ENCODE results near the gene SLC27A5. TPM values are rescaled to one million over a fixed set of nuclear protein-coding genes. Genes with fewer than 3 reads are reported as not detected.

The SLC27A5 gene
- total and polyA plus RNA-seq, 2 of the 13 experiments (the other 11 are each of a cell fraction or from before 2014, with no cell fraction given) = 30.3 to 40.2 TPM

DNA sequence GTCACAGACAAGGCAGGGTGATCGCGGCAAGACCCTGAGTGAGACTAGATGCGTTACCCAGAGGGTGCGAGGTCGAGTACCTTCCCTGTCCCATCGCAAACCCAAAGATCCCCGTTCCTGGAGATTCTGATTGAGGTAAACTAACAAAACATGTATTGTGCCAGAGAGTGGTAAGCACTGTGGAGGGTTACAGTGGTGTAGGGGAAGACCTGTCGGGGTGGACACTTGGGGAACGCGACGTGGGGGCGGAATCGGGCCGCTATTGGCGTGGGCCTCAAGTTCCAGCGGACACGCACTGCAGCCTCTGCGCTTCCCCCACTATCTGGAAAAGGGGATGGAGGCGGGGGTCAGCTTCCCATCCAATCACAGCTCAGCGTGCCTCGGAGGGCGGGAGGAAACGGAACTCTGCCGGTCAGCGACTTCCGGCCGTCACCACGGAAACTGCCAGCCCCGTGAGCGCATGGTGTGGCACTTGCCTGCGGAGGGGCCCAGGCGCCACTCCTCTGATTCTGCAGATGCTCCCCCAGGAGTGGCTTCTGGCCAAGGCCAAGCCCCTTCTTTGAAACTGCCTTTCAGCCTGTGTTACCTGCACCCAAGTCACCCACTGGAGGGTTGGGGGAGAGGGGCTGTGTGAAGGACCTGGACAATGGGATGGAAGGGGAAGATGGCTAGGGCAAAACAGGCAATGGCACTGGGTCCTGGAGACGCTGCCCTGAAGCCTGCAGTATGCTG lies 47.6 kb upstream of the SLC27A5 start (continued):
- TF ChIP-seq, protein P1, sequence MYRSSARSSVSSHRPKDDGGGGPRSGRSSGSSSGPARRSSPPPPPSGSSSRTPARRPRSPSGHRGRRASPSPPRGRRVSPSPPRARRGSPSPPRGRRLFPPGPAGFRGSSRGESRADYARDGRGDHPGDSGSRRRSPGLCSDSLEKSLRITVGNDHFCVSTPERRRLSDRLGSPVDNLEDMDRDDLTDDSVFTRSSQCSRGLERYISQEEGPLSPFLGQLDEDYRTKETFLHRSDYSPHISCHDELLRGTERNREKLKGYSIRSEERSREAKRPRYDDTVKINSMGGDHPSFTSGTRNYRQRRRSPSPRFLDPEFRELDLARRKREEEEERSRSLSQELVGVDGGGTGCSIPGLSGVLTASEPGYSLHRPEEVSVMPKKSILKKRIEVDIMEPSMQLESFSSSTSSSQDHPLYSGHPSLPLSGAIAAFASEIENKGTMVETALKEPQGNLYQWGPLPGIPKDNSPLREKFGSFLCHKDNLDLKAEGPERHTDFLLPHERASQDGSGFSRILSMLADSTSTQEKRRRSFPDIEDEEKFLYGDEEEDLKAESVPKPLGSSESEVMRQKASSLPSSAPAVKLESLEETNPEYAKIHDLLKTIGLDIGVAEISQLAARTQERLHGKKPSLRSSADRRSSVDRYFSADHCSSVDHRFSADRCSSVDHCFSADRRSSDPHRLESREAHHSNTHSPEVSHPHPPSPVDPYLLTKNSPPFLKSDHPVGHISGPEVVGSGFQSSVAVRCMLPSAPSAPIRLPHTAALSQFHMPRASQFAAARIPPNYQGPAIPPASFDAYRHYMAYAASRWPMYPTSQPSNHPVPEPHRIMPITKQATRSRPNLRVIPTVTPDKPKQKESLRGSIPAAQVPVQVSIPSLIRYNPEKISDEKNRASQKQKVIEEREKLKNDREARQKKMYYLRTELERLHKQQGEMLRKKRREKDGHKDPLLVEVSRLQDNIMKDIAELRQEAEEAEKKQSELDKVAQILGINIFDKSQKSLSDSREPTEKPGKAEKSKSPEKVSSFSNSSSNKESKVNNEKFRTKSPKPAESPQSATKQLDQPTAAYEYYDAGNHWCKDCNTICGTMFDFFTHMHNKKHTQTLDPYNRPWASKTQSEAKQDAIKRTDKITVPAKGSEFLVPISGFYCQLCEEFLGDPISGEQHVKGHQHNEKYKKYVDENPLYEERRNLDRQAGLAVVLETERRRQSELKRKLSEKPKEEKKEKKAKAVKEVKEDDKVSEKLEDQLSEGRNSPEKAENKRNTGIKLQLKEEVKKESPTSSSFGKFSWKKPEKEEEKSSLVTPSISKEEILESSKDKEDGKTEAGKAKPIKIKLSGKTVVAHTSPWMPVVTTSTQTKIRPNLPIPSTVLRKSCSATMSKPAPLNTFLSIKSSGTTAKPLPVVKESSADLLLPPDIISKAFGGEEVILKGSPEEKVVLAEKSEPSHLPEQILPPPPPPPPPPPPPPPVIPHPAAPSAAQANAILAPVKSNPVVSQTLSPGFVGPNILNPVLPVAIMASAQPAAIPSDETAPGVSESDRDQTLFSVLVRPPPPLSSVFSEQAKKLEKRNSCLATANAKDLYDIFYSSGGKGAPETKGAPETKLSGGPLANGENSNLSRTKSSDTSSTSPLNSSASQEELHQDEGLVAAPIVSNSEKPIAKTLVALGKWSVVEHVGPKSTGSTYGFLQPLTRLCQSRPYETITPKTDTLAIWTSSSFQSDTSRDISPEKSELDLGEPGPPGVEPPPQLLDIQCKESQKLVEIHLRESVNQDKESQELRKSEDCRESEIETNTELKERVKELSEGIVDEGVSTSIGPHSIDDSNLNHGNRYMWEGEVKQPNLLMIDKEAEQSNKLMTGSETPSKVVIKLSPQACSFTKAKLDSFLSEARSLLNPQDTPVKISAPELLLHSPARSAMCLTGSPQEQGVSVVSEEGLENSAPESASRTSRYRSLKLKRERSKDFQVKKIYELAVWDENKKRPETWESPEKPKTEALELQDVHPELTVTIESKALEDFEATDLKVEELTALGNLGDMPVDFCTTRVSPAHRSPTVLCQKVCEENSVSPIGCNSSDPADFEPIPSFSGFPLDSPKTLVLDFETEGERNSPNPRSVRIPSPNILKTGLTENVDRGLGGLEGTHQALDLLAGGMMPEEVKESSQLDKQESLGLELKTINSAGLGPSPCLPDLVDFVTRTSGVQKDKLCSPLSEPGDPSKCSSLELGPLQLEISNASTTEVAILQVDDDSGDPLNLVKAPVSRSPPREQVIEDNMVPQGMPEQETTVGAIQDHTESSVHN (CRISPR knock-in tag; IDR thresholded peaks at IDR 0.05) = peak; percentile 83; the same call in 1 of the 2 replicates
- TF ChIP-seq SETDB1 (CRISPR knock-in tag; IDR thresholded peaks at IDR 0.05; ENCODE audit: borderline replicate concordance) = no peak
- TF ChIP-seq ZNF441 (CRISPR knock-in tag; IDR thresholded peaks at IDR 0.05; ENCODE audit: borderline replicate concordance) = peak; percentile 58; the same call in 1 of the 2 replicates
- no peak; the same call in 1 of the 2 replicates for TF ChIP-seq CENPT (CRISPR knock-in tag; IDR thresholded peaks at IDR 0.05; ENCODE audit: low read depth)
- TF ChIP-seq ZC3H4 (CRISPR knock-in tag; IDR thresholded peaks at IDR 0.05; ENCODE audit: borderline replicate concordance) = peak; percentile 97
- peak; percentile 84 for TF ChIP-seq ZNF615 (CRISPR knock-in tag; IDR thresholded peaks at IDR 0.05; ENCODE audit: borderline replicate concordance)
- no peak; a peak in 1 of 4 replicates for TF ChIP-seq KLF16 (CRISPR knock-in tag; IDR thresholded peaks at IDR 0.05)
- no peak for TF ChIP-seq KLF6 (CRISPR knock-in tag; IDR thresholded peaks at IDR 0.05)
- peak; percentile 61 for TF ChIP-seq TARDBP (CRISPR knock-in tag; IDR thresholded peaks at IDR 0.05)
- TF ChIP-seq JUND (CRISPR knock-in tag; IDR thresholded peaks at IDR 0.05) = 0 out of 2 replicates have a peak, but pooled peaks have one; percentile 15
- TF ChIP-seq PRMT3 (CRISPR knock-in tag; IDR thresholded peaks at IDR 0.05; ENCODE audit: borderline replicate concordance, low read depth) = no peak
- TF ChIP-seq EHMT2 (IDR thresholded peaks at IDR 0.05; ENCODE audit: borderline replicate concordance, low read depth, low read length) = no peak
- peak; percentile 50; the same call in 1 of the 2 replicates for TF ChIP-seq HCFC1 (IDR thresholded peaks at IDR 0.05; ENCODE audit: low read depth, low read length)
- TF ChIP-seq ZNF790 (CRISPR knock-in tag; IDR thresholded peaks at IDR 0.05; ENCODE audit: borderline replicate concordance) = no peak
- TF ChIP-seq NFATC3 (CRISPR knock-in tag; IDR thresholded peaks at IDR 0.05) = 0 out of 2 replicates have a peak, but pooled peaks have one; percentile 1
- no peak for TF ChIP-seq TP53 (CRISPR knock-in tag; conservative IDR thresholded peaks at IDR 0.05)
- TF ChIP-seq, protein P2, sequence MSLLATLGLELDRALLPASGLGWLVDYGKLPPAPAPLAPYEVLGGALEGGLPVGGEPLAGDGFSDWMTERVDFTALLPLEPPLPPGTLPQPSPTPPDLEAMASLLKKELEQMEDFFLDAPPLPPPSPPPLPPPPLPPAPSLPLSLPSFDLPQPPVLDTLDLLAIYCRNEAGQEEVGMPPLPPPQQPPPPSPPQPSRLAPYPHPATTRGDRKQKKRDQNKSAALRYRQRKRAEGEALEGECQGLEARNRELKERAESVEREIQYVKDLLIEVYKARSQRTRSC (CRISPR knock-in tag; IDR thresholded peaks at IDR 0.05; ENCODE audit: low read depth) = 0 out of 2 replicates have a peak, but pooled peaks have one; percentile 40
- peak; percentile 73; the same call in 1 of the 2 replicates for TF ChIP-seq ZNF607 (CRISPR knock-in tag; IDR thresholded peaks at IDR 0.05; ENCODE audit: borderline replicate concordance)
- TF ChIP-seq PRPF4 (IDR thresholded peaks at IDR 0.05; ENCODE audit: low read depth, low read length, poor library complexity, severe bottlenecking) = no peak
- TF ChIP-seq ZNF816 (CRISPR knock-in tag; IDR thresholded peaks at IDR 0.05; ENCODE audit: borderline replicate concordance) = peak; percentile 86
- TF ChIP-seq ZZZ3 (CRISPR knock-in tag; IDR thresholded peaks at IDR 0.05; ENCODE audit: borderline replicate concordance) = peak; percentile 90

All from HepG2 (cell line).